ENCODE data around the gene SNAPIN.

Gene SNAPIN

DNA sequence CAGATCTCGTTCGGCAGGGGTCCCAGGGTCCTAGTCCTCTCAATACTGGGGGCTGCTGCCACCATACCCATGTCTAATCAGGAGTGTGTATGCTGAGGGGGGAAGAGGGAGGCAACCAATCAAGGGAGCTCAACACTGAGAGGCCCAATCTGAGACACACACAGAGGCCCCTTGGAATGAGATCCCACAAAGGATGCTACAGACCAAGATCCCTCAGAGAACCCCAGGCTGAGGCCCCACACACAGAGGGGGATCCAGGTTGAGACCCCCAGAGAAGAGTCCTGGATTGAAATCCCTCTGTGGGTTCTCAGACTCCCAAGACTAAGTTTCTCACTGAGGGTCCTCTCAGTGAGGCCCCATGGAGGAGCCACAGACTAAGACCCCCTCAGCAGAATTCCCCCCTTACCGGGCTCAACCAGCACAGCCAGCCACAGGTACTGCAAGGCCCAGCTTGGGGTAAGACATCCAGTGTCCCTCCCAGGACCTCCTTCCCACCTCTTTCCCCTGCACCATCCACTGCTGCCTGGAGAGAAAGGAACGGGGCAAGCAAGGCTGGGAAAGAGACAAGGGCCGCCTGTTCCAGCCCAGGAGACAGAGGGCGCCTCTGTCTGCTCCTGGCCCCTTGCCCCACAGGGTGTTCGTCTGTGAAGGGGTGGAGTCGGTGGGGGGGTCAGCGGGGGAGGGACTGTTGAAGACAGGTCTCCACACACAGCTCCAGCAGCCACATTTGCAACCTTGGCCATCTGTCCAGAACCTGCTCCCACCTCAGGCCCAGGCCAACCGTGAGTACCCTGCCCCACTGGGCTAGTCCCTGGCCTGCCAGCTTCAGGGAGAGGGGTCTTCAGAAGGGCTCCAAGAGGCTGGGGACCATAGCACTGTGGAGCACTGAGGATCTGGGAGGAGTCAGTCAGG lies 30.5 kb upstream of the SNAPIN start, which contains the start of gene S100A1:
S100A1 (plus strand) TSS at position 720 of the 912 bp plus-strand sequence. CDS start 2,088 bp downstream, outside the sequence.
- no peak for TF ChIP-seq SP1 (IDR thresholded peaks at IDR 0.05)
- no peak for TF ChIP-seq ELF4 (IDR thresholded peaks at IDR 0.05)
- TF ChIP-seq ZNF384 (IDR thresholded peaks at IDR 0.05): no peak
- TF ChIP-seq FOXK2 (IDR thresholded peaks at IDR 0.05): no peak
- TF ChIP-seq CTBP1 (IDR thresholded peaks at IDR 0.05; ENCODE audit: borderline replicate concordance): no peak
- TF ChIP-seq HDGF (IDR thresholded peaks at IDR 0.05; ENCODE audit: borderline replicate concordance): no peak
- no peak for TF ChIP-seq ARNT (IDR thresholded peaks at IDR 0.05)
- TF ChIP-seq, protein P1, sequence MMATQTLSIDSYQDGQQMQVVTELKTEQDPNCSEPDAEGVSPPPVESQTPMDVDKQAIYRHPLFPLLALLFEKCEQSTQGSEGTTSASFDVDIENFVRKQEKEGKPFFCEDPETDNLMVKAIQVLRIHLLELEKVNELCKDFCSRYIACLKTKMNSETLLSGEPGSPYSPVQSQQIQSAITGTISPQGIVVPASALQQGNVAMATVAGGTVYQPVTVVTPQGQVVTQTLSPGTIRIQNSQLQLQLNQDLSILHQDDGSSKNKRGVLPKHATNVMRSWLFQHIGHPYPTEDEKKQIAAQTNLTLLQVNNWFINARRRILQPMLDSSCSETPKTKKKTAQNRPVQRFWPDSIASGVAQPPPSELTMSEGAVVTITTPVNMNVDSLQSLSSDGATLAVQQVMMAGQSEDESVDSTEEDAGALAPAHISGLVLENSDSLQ (IDR thresholded peaks at IDR 0.05): no peak
- no peak for TF ChIP-seq NFRKB (IDR thresholded peaks at IDR 0.05)
- no peak for TF ChIP-seq FOXM1 (IDR thresholded peaks at IDR 0.05; ENCODE audit: borderline replicate concordance)
- TF ChIP-seq LEF1 (IDR thresholded peaks at IDR 0.05; ENCODE audit: borderline replicate concordance): no peak
- no peak for TF ChIP-seq FOXA1 (IDR thresholded peaks at IDR 0.05)
- TF ChIP-seq BHLHE40 (IDR thresholded peaks at IDR 0.05; ENCODE audit: borderline replicate concordance): no peak
- DNase-seq (ENCODE audit: extremely low spot score): no peak
- CTCF ChIA-PET: interaction anchor here (0.8 to 2.7 kb wide), 29 partner anchors 10 to 273 kb away, joined by 3 to 27 read pairs (median 5); partner anchors contain the start of genes S100A14 and S100A16
- POLR2A ChIA-PET: interaction anchor here (0.6 to 2.6 kb wide), 40 partner anchors 8 to 363 kb away, joined by 3 to 72 read pairs (median 6); partner anchors contain the start of genes CREB3L4, INTS3, RPS27 and S100A14

DNA sequence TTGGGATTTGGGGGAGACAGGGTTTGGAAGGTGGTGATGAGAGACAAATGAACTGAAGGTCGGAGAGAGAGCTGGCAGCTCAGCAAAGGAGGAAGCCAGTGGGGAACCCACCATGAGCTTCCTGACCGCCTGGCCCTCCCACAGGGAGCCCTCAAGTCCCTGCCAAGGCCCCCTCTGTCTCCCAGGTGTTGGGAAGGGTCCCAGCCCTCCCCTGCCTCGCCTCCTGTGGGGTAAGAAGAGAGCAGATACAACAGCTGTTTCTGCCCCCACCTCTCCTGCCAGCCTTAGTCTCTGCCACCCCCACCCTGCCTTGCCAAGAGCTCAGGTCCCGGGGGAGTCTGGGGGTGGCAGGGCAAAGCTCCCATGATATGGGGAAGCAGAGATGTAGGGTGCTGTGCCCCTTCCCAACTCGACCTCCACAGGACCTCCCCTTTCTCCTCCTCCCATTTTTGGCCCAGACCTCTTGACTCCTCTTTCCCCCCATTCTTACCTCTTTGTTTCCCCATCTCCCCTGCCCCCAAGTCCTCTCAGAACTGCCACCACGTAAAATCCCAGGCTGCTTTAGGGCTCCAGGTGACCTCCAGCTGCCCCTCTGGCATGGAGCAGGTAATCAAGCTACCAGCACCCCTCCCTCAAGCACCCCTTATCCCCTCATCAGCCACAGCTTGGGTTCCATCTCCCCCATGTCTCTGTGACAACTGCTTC lies 29.7 kb upstream of the SNAPIN start:
- ChIA-PET POLR2A (interaction anchor here (1.6 to 2.3 kb wide), 5 partner anchors 10 to 62 kb away, joined by 7 to 17 read pairs (median 8); no protein-coding TSS in a partner anchor), CTCF (interaction anchor here (2.3 to 2.7 kb wide), 2 partner anchors 14 to 43 kb away, joined by 9 to 27 read pairs; partner anchors contain the start of gene S100A14)
- TF ChIP-seq ARNT (IDR thresholded peaks at IDR 0.05): no peak
- no peak for TF ChIP-seq SP1 (IDR thresholded peaks at IDR 0.05)
- no peak for TF ChIP-seq L3MBTL2 (conservative IDR thresholded peaks at IDR 0.05)
- TF ChIP-seq BHLHE40 (IDR thresholded peaks at IDR 0.05; ENCODE audit: borderline replicate concordance): no peak
- no peak for TF ChIP-seq FOXM1 (IDR thresholded peaks at IDR 0.05; ENCODE audit: borderline replicate concordance)
- no peak for TF ChIP-seq SUZ12 (IDR thresholded peaks at IDR 0.05)
- no peak for TF ChIP-seq FOXA1 (IDR thresholded peaks at IDR 0.05)
- TF ChIP-seq CTBP1 (IDR thresholded peaks at IDR 0.05; ENCODE audit: borderline replicate concordance): no peak
- TF ChIP-seq ELF4 (IDR thresholded peaks at IDR 0.05): no peak
- TF ChIP-seq, protein P1 (IDR thresholded peaks at IDR 0.05): no peak
- no peak for TF ChIP-seq LEF1 (IDR thresholded peaks at IDR 0.05; ENCODE audit: borderline replicate concordance)
- TF ChIP-seq TARDBP (IDR thresholded peaks at IDR 0.05): no peak
- no peak for TF ChIP-seq HDGF (IDR thresholded peaks at IDR 0.05; ENCODE audit: borderline replicate concordance)
- no peak for TF ChIP-seq NFRKB (IDR thresholded peaks at IDR 0.05)
- no peak for TF ChIP-seq FOXK2 (IDR thresholded peaks at IDR 0.05)
- no peak for TF ChIP-seq ZNF384 (IDR thresholded peaks at IDR 0.05)
- DNase-seq (ENCODE audit: extremely low spot score): no peak

DNA sequence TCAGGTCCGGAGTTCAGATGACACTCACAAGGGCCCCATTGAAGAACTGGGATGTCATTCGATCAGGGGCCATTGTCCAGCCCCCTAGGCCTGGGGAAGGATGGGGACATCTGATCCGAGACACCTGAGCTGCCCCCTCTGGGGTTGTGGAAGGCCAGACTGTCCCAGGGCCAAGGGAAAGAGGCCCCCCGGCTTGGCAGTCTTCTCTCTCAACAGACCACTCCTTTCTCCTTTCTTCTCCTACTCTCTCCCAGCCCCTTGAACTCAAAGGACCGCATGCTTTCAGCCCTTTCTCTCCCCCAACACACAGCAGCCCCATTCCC lies 29.2 kb upstream of the SNAPIN start:
- POLR2A ChIA-PET: interaction anchor here (1.0 to 2.2 kb wide), 2 partner anchors 18 to 61 kb away, joined by 3 to 7 read pairs; no protein-coding TSS in a partner anchor
- CTCF ChIA-PET: interaction anchor here (2.3 kb wide), 1 partner anchor 43 kb away, joined by 9 read pairs; no protein-coding TSS in a partner anchor
- no peak for TF ChIP-seq HDGF (IDR thresholded peaks at IDR 0.05; ENCODE audit: borderline replicate concordance)
- TF ChIP-seq, protein P1 (IDR thresholded peaks at IDR 0.05): no peak
- no peak for DNase-seq (ENCODE audit: extremely low spot score)

GRCh38 chr1:153629971-153630370 lies 28.5 kb upstream of the SNAPIN start:
- DNase-seq (ENCODE audit: extremely low spot score): no peak
- CTCF ChIA-PET: no interaction called here
- no peak for TF ChIP-seq NFRKB (IDR thresholded peaks at IDR 0.05)
- TF ChIP-seq BHLHE40 (IDR thresholded peaks at IDR 0.05; ENCODE audit: borderline replicate concordance): no peak
- no peak for TF ChIP-seq TARDBP (IDR thresholded peaks at IDR 0.05)
- no peak for TF ChIP-seq ZNF384 (IDR thresholded peaks at IDR 0.05)
- TF ChIP-seq, protein P1 (IDR thresholded peaks at IDR 0.05): no peak
- no peak for TF ChIP-seq ELF4 (IDR thresholded peaks at IDR 0.05)
- no peak for TF ChIP-seq FOXM1 (IDR thresholded peaks at IDR 0.05; ENCODE audit: borderline replicate concordance)
- no peak for TF ChIP-seq FOXA1 (IDR thresholded peaks at IDR 0.05)
- no peak for TF ChIP-seq FOXK2 (IDR thresholded peaks at IDR 0.05)
- no peak for TF ChIP-seq L3MBTL2 (conservative IDR thresholded peaks at IDR 0.05)
- TF ChIP-seq SUZ12 (IDR thresholded peaks at IDR 0.05): no peak
- no peak for TF ChIP-seq ARNT (IDR thresholded peaks at IDR 0.05)
- TF ChIP-seq HDGF (IDR thresholded peaks at IDR 0.05; ENCODE audit: borderline replicate concordance): no peak
- no peak for TF ChIP-seq LEF1 (IDR thresholded peaks at IDR 0.05; ENCODE audit: borderline replicate concordance)
- TF ChIP-seq SP1 (IDR thresholded peaks at IDR 0.05): no peak
- no peak for TF ChIP-seq CTBP1 (IDR thresholded peaks at IDR 0.05; ENCODE audit: borderline replicate concordance)
- POLR2A ChIA-PET: interaction anchor here (0.8 to 2.2 kb wide), 4 partner anchors 17 to 360 kb away, joined by 3 to 7 read pairs (median 4); no protein-coding TSS in a partner anchor

Measured in HEK293T (cell line).